ENCODE data around the gene PKD2L2. TPM values are rescaled to one million over a fixed set of nuclear protein-coding genes. Genes with fewer than 3 reads are reported as not detected.

PKD2L2 gene
- total and polyA plus RNA-seq, 9 of the 15 experiments (the other 6 are each of a cell fraction or from before 2014, with no cell fraction given) = 0.08 to 0.25 (median 0.11) TPM; not detected in 5

DNA sequence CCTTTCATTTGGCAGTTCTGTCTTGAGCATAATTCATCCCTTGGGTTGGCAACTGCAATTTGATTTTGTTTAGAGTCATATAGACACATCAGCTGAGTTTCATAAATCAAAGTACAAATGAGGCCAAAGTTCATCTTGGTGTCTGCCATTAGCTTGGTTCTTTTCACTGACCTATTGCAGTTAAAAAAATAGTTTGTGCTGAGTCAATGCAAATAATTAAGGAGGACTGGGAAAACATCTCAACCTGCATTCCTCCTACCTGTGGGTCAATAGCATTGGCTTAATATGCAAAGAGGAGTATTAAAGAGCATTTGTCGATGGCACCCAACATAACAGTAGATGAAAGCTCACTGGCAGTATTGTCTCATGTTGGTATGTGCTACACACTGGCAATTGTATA, 1.6 kb downstream of the PKD2L2 start:
- Histone ChIP-seq H2AFZ (ENCODE audit: low read depth, low read length) (no peak overlapping the region), H3K27me3 (ENCODE audit: control insufficient read depth in 2 of 2, insufficient read depth in 2 of 2, low read length in 2 of 2) (no peaks in the 10 kb centered on the region), H3K9me3 (replicated peaks; ENCODE audit: control insufficient read depth, insufficient read depth, low read depth, low read length) (no peaks in the 10 kb centered on the region), H3K9me1 (ENCODE audit: control insufficient read depth, insufficient read depth, low read length) (no peaks in the 10 kb centered on the region), H3K27ac (ENCODE audit: extremely low read depth, low read depth, low read length) (no peak overlapping the region), H3K79me2 (ENCODE audit: control insufficient read depth, insufficient read depth, low read length) (0 out of 3 replicates have a peak, but pooled peaks cover 2% of the 10 kb centered on the region), H3K4me3 (no peak overlapping the region), H4K20me1 (replicated peaks; ENCODE audit: control insufficient read depth, insufficient read depth, low read length) (no peaks in the 10 kb centered on the region), H3K4me1 (replicated peaks in 1 of 2; ENCODE audit: control insufficient read depth in 2 of 2, insufficient read depth in 2 of 2, low read length in 2 of 2) (peaks cover 4 to 14% of the 10 kb centered on the region in 2 experiments; a peak in 3 of 5 replicates), H3K36me3 (ENCODE audit: control insufficient read depth, insufficient read depth, low read length) (no peaks in the 10 kb centered on the region), H3K4me2 (ENCODE audit: insufficient read depth, low read length) (no peak overlapping the region), H3K9ac (ENCODE audit: insufficient read depth in 1 of 2, low read depth in 2 of 2, low read length in 2 of 2) (no peak overlapping the region)
- ATAC-seq (no peak), FAIRE-seq (no peak), DNase-seq (ENCODE audit: extremely low read depth in 1 of 4, low spot score in 3 of 4) (no peak)
- CTCF ChIA-PET (ENCODE audit: low intra/inter-chr PET ratio) = no interaction called here
- POLR2A ChIA-PET = interaction anchor here (0.7 to 3.6 kb wide), 4 partner anchors 10 to 137 kb away, joined by 4 to 21 read pairs (median 5); partner anchors contain the start of gene HNRNPA0
- TF ChIP-seq, protein P1, sequence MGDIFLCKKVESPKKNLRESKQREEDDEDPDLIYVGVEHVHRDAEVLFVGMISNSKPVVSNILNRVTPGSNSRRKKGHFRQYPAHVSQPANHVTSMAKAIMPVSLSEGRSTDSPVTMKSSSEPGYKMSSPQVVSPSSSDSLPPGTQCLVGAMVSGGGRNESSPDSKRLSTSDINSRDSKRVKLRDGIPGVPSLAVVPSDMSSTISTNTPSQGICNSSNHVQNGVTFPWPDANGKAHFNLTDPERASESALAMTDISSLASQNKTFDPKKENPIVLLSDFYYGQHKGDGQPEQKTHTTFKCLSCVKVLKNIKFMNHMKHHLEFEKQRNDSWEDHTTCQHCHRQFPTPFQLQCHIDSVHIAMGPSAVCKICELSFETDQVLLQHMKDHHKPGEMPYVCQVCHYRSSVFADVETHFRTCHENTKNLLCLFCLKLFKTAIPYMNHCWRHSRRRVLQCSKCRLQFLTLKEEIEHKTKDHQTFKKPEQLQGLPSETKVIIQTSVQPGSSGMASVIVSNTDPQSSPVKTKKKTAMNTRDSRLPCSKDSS (IDR thresholded peaks at IDR 0.05; ENCODE audit: low read depth, partially characterized antibody) = no peak
- peak; percentile 28 for TF ChIP-seq MEIS2 (IDR thresholded peaks at IDR 0.05; ENCODE audit: partially characterized antibody)
- in situ Hi-C loops (cut with MboI) (no loop called here), intact Hi-C loops (cut with micrococcal nuclease) (no loop called here)
- no TSS peak for BruUV-seq (replicated peaks)
- 89% methylated on average over 1 of the region's 1 CpG for WGBS (ENCODE audit: insufficient coverage, low coverage, missing lambda C conversion rate)

DNA sequence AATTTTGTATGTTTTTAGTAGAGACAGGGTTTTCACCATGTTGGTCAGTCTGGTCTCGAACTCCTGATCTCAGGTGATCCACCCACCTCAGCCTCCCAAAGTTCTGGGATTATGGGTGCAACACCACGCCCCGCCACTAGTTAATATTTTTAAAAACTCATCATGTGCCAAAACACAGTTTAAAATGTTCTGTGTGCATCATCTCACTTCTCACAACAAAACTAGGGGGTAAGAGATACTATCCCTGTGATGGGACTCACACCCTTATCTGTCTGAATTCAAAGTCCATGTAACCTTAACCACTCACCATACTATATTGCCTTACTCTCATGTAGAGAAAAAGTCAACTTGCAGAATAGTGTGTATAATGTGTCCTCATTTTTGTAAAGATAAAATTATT, 2.6 kb downstream of the PKD2L2 start:
- DNase-seq (ENCODE audit: extremely low read depth in 1 of 4, low spot score in 3 of 4) (peak in 3 of 4 experiments; percentile 11 to 22 (median 13)), FAIRE-seq (no peak), ATAC-seq (no peak)
- ChIA-PET CTCF (ENCODE audit: low intra/inter-chr PET ratio) (no interaction called here), POLR2A (no interaction called here)
- Histone ChIP-seq H3K9me3 (replicated peaks; ENCODE audit: control insufficient read depth, insufficient read depth, low read depth, low read length) (no peaks in the 10 kb centered on the region), H3K27me3 (ENCODE audit: control insufficient read depth in 2 of 2, insufficient read depth in 2 of 2, low read length in 2 of 2) (no peaks in the 10 kb centered on the region), H3K4me2 (ENCODE audit: insufficient read depth, low read length) (no peak overlapping the region), H3K9ac (ENCODE audit: insufficient read depth in 1 of 2, low read depth in 2 of 2, low read length in 2 of 2) (no peak overlapping the region), H2AFZ (ENCODE audit: low read depth, low read length) (no peak overlapping the region), H3K4me1 (replicated peaks in 1 of 2; ENCODE audit: control insufficient read depth in 2 of 2, insufficient read depth in 2 of 2, low read length in 2 of 2) (peaks cover 4 to 14% of the 10 kb centered on the region in 2 experiments; a peak in 3 of 5 replicates), H3K9me1 (ENCODE audit: control insufficient read depth, insufficient read depth, low read length) (no peaks in the 10 kb centered on the region), H3K4me3 (no peak overlapping the region), H3K79me2 (ENCODE audit: control insufficient read depth, insufficient read depth, low read length) (0 out of 3 replicates have a peak, but pooled peaks cover 2% of the 10 kb centered on the region), H3K27ac (ENCODE audit: extremely low read depth, low read depth, low read length) (no peak overlapping the region), H4K20me1 (replicated peaks; ENCODE audit: control insufficient read depth, insufficient read depth, low read length) (no peaks in the 10 kb centered on the region), H3K36me3 (ENCODE audit: control insufficient read depth, insufficient read depth, low read length) (no peaks in the 10 kb centered on the region)
- intact Hi-C loops (cut with micrococcal nuclease) (no loop called here), in situ Hi-C loops (cut with MboI) (no loop called here)
- 75% methylated on average over 3 of the region's 3 CpGs for WGBS (ENCODE audit: insufficient coverage, low coverage, missing lambda C conversion rate)
- TF ChIP-seq, protein P2, sequence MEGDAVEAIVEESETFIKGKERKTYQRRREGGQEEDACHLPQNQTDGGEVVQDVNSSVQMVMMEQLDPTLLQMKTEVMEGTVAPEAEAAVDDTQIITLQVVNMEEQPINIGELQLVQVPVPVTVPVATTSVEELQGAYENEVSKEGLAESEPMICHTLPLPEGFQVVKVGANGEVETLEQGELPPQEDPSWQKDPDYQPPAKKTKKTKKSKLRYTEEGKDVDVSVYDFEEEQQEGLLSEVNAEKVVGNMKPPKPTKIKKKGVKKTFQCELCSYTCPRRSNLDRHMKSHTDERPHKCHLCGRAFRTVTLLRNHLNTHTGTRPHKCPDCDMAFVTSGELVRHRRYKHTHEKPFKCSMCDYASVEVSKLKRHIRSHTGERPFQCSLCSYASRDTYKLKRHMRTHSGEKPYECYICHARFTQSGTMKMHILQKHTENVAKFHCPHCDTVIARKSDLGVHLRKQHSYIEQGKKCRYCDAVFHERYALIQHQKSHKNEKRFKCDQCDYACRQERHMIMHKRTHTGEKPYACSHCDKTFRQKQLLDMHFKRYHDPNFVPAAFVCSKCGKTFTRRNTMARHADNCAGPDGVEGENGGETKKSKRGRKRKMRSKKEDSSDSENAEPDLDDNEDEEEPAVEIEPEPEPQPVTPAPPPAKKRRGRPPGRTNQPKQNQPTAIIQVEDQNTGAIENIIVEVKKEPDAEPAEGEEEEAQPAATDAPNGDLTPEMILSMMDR (IDR thresholded peaks at IDR 0.05 in 2 of 3, conservative IDR thresholded peaks at IDR 0.05 in 1 of 3; ENCODE audit: insufficient read depth in 2 of 3, low read depth in 1 of 3, low read length in 3 of 3) = peak in 2 of 3 experiments; percentile 17 to 34; a peak in 1 of 6 replicates
- TF ChIP-seq, protein P3, sequence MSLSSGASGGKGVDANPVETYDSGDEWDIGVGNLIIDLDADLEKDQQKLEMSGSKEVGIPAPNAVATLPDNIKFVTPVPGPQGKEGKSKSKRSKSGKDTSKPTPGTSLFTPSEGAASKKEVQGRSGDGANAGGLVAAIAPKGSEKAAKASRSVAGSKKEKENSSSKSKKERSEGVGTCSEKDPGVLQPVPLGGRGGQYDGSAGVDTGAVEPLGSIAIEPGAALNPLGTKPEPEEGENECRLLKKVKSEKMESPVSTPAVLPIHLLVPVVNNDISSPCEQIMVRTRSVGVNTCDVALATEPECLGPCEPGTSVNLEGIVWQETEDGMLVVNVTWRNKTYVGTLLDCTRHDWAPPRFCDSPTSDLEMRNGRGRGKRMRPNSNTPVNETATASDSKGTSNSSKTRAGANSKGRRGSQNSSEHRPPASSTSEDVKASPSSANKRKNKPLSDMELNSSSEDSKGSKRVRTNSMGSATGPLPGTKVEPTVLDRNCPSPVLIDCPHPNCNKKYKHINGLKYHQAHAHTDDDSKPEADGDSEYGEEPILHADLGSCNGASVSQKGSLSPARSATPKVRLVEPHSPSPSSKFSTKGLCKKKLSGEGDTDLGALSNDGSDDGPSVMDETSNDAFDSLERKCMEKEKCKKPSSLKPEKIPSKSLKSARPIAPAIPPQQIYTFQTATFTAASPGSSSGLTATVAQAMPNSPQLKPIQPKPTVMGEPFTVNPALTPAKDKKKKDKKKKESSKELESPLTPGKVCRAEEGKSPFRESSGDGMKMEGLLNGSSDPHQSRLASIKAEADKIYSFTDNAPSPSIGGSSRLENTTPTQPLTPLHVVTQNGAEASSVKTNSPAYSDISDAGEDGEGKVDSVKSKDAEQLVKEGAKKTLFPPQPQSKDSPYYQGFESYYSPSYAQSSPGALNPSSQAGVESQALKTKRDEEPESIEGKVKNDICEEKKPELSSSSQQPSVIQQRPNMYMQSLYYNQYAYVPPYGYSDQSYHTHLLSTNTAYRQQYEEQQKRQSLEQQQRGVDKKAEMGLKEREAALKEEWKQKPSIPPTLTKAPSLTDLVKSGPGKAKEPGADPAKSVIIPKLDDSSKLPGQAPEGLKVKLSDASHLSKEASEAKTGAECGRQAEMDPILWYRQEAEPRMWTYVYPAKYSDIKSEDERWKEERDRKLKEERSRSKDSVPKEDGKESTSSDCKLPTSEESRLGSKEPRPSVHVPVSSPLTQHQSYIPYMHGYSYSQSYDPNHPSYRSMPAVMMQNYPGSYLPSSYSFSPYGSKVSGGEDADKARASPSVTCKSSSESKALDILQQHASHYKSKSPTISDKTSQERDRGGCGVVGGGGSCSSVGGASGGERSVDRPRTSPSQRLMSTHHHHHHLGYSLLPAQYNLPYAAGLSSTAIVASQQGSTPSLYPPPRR (CRISPR knock-in tag; IDR thresholded peaks at IDR 0.05; ENCODE audit: borderline replicate concordance) = no peak
- no TSS peak for BruUV-seq (replicated peaks)
